HG02840 (cell line): ENCODE measurements around the gene PRDM8.

ENCODE experiments used
- ATAC-seq: cut with Tn5 transposase; IDR thresholded peaks from one replicate; pipeline ENCODE4 v1.9.1; 2021; ENCODE audit warnings: mild to moderate bottlenecking, moderate library complexity, moderate number of reproducible peaks; ENCODE audit not compliant: unreplicated experiment, low FRiP score

PRDM8 gene

GRCh38 chr4:80199004-80199560 is 1.8 kb downstream of the PRDM8 start:
- no peak for ATAC-seq

- no peak for ATAC-seq
These were observed 2.6 kb downstream of the PRDM8 start for GRCh38 chr4:80199947-80200346.

GRCh38 chr4:80201252-80202151 is 4.2 kb downstream of the PRDM8 start:
- ATAC-seq = peak; percentile 15

GRCh38 chr4:80202190-80202711 is 4.9 kb downstream of the PRDM8 start:
- peak; percentile 81 for ATAC-seq

- peak; percentile 53 for ATAC-seq
These were observed 5.6 kb downstream of the PRDM8 start for GRCh38 chr4:80202741-80203553.

- ATAC-seq = no peak
These were observed 7.2 kb downstream of the PRDM8 start for GRCh38 chr4:80204433-80205011.

- ATAC-seq = no peak
These were observed 8.8 kb downstream of the PRDM8 start for GRCh38 chr4:80206111-80206510.

GRCh38 chr4:80206521-80207171 is 9.3 kb downstream of the PRDM8 start:
- ATAC-seq = no peak

GRCh38 chr4:80207172-80207583 is 9.9 kb downstream of the PRDM8 start:
- ATAC-seq = no peak

- ATAC-seq = no peak
These were observed 10.4 kb downstream of the PRDM8 start for GRCh38 chr4:80207664-80208063.

- ATAC-seq = no peak
These were observed 11.5 kb downstream of the PRDM8 start for GRCh38 chr4:80208610-80209339.

GRCh38 chr4:80209340-80209701 is 12.0 kb downstream of the PRDM8 start:
- no peak for ATAC-seq

- ATAC-seq = no peak
These were observed 13.2 kb downstream of the PRDM8 start for GRCh38 chr4:80210549-80210948.

GRCh38 chr4:80213117-80213815 is 16.0 kb downstream of the PRDM8 start:
- ATAC-seq = no peak

GRCh38 chr4:80215449-80216052 is 18.2 kb downstream of the PRDM8 start:
- ATAC-seq = no peak

GRCh38 chr4:80216100-80216761 is 18.9 kb downstream of the PRDM8 start:
- ATAC-seq = no peak

GRCh38 chr4:80219301-80220025 is 22.2 kb downstream of the PRDM8 start:
- no peak for ATAC-seq
